ENCODE data around the gene CHST1.

GRCh38 chr11:45622283-45622682, 43.1 kb downstream of the CHST1 start:
- TF ChIP-seq POLR2A (IDR thresholded peaks at IDR 0.05; ENCODE audit: low read depth, low read length), result no peak
- TF ChIP-seq CTCF (IDR thresholded peaks at IDR 0.05; ENCODE audit: extremely low read depth in 1 of 2, insufficient read depth in 1 of 2, low read depth in 1 of 2, low read length in 2 of 2), result no peak
- TF ChIP-seq EZH2 (IDR thresholded peaks at IDR 0.05; ENCODE audit: borderline replicate concordance, low read depth, low read length, severe bottlenecking), result no peak
- no peak for TF ChIP-seq JUN (IDR thresholded peaks at IDR 0.05; ENCODE audit: borderline replicate concordance, insufficient read depth, insufficient read length, low read depth)
- TF ChIP-seq MAX (IDR thresholded peaks at IDR 0.05; ENCODE audit: insufficient read depth, insufficient read length), result no peak
- TF ChIP-seq MYC (IDR thresholded peaks at IDR 0.05; ENCODE audit: low read depth, low read length), result no peak
- no peak for TF ChIP-seq FOS (IDR thresholded peaks at IDR 0.05; ENCODE audit: borderline replicate concordance, insufficient read depth, low read length)
- TF ChIP-seq POLR2AphosphoS5 (IDR thresholded peaks at IDR 0.05; ENCODE audit: insufficient read depth, low read depth, low read length), result no peak
- no peak for TF ChIP-seq GATA2 (IDR thresholded peaks at IDR 0.05; ENCODE audit: insufficient read depth, insufficient read length, low read depth, low read length)

All from endothelial cell of umbilical vein (primary cell).